Activated gamma-delta T cell treated with anti-CD3 and anti-CD28 coated beads, Interleukin-2, amount 50 U/mL, for 16 hours (primary cell): ENCODE measurements around the gene MYO10.

ENCODE experiments used
- DNase-seq: peaks from one replicate; pipeline ENCODE4 v3.0.0-alpha.2; 2020; ENCODE audit warnings: low read depth

The MYO10 gene

GRCh38 chr5:16943846-16944678, 8.0 kb upstream of the MYO10 start:
- no peak for DNase-seq

DNA sequence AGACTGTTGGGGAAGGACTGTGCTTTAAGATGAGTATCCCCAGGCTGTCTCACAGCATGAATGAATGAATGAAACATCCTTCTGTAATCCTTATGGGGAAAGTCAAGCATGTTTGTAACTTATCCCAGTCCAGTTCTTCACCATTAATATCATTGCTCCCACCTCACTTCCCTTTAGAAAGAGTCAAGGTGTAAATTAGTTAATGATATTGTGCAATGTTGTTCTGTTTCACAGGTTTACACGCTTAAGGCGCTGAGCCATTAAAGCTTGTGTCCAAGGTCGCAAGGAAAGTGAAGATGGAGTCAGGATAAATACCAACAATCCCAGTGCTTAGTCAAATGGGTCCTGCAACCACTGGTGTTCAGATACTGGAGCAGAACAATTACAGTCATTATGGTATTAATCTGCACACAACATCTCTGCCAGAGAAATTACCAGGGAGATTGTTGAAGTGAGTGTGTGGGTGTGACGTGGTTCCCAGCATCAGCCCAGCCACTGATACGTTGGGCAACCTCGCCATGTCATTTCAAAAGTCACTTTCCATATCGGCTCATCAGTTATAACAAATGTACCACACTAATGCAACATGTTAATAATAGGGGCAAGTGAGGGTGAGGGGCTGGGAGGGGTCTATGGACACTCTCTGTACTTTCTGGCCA, 1.5 kb upstream of the MYO10 start:
- DNase-seq, result no peak

GRCh38 chr5:16936989-16937438, 926 bp upstream of the MYO10 start:
- DNase-seq, result no peak

GRCh38 chr5:16935231-16936149, 598 bp downstream of the MYO10 start:
- DNase-seq, result no peak

DNA sequence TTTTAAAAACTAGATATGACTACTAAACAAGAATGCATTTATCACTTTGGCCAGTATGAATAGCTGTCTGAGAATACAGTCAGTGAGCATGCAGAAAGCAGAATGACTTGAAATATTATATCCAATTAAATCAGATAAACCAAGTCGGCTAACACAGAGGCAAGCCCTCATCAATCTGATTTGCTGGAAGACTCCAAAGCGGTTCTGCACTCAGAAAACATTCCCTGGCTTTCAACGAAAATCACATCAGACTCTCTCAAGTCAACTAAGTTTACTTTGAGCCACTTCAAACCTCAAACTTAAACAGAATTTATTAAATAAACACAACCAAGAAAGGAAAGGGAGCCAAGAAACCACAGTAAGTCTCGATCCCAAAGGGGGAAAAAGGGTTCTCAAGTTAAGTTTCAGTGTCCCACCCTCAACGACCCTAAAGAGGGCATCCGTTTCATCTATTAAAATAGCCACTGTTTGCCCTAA, 1.4 kb downstream of the MYO10 start:
- DNase-seq, result no peak

GRCh38 chr5:16934123-16934522, 2.0 kb downstream of the MYO10 start:
- no peak for DNase-seq

DNA sequence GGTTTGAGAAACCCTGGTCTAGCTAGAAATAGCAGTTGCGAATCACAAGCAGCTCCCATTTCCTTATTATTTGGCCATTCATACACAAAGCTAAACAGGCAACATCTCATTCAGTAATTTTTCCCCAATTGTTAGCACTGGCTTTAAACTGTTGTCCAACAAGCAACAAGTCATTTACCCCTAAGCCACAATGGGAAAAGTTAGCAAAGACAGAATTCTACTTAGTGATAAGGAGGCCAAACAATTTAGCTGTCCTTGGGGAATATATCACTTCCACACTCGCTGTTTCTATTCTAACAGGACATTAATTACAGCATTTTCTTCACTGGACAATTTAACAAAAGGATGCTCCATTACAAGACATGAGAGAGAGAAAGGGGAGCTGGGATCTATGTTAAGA, 2.8 kb downstream of the MYO10 start:
- no peak for DNase-seq

DNA sequence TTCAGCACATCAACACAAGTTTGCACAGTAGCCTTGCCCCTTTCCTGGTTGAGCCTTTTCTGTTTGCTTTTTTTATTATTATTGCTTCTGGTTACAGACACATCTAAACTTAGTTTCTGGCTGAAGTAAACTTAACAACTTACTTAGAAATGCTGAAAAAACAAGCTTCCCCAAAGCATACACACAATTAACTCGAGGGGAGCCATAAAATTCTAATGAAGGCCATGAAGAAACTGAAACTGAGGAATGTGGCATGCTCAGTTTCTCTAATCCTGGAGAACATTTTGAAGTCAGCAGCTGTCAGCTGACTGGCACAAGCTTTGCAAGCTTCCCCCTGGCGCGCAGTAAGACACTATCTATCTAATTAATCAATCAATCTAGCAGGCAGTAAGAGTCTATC, 3.7 kb downstream of the MYO10 start:
- DNase-seq, result no peak

DNA sequence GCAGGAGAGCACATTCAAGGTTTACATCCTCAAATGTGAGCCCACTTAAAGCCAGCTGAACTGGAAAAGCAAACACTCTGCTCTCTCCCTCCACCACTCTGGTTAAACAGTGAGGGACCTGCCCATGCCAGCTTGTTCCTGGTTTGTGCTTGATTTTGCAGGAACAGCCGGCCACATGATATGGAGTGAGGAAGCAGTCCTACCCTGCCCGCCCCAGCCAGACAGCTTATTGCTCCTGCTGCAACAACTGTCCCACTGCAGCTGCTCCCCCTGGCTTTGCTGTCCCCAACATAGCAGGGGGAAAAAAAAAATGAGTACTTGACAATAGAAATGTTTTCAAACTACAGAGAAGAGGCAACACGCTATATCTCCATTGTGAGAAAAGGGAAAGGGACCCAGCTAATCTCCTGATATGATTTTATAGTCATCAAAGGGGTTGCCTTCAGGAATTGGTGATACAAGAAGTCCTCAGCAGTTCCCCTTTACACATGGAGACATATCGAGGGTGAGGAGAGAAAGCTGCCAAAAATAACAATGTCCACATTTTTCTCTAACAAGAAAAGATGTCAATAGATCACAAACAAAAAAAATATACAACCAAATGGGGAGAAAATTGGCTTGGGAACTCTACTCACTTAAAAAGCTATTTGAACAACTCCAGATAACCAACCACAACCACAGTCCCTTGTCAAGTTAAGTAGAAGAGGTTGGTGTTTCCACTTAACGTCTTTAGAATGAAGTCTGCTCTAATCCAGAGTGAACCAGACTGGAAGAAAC, 4.6 kb downstream of the MYO10 start:
- no peak for DNase-seq

GRCh38 chr5:16930496-16930895, 5.6 kb downstream of the MYO10 start:
- no peak for DNase-seq

- no peak for DNase-seq
Measured at GRCh38 chr5:16929831-16930230, 6.3 kb downstream of the MYO10 start.

GRCh38 chr5:16929347-16929746, 6.7 kb downstream of the MYO10 start:
- DNase-seq, result no peak

- no peak for DNase-seq
Measured at GRCh38 chr5:16927613-16928012, 8.5 kb downstream of the MYO10 start.

DNA sequence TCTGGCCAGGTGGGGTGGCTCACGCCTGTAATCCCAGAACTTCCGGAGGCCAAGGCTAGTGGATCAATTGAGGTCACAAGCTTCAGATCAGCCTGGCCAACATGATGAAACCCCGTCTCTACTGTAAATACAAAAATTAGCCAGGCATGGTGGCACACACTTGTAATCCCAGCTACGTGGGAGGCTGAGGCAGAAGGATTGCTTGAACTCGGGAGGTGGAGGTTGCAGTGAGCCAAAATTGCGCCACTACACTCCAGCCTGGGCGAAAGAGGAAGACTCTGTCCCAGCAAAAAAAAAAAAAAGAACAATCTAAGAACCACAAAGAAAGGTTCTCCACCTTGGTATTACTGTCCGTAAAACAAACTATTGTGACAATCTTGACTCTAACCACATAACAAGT, 9.7 kb downstream of the MYO10 start:
- DNase-seq, result no peak

DNA sequence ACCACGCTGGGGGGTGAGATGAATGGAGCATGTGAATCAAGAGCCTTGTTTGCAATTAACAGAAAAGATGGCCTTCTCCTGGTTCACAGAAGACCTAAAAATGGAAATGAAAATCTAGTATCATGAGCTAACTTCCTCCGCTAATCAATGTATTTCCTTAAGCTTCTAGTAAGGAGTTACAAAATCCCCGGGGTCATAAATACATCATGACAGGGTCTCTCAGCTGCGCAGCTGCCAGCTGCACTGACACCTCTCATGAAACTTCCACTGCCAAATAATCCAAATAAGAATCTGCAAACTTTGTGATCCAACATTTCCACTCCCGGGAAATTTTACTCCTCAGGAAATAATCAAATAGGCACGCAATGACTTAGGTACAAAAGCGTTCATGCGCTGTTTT, 11.9 kb downstream of the MYO10 start:
- DNase-seq, result no peak

DNA sequence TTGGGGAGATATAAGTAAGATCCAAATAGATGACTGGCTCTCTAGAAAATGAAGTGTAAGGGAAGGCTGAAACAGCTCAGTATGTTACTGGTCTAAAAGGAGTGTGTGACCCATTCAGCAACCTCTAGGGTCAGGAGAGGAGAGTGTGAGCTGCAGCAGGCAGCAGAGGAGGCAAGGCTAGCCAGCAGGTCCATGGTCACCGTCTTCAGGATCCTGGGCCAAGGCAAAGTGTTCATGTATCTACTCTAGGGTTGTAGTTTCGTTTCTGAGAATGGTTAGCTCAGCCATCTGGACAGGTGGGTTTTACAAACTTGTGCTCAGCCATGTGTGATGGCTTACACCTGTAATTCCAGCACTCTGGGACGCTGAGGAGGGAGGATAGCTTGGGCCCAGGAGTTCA, 13.7 kb downstream of the MYO10 start:
- no peak for DNase-seq

- DNase-seq, result no peak
Measured at GRCh38 chr5:16921211-16921610, 14.9 kb downstream of the MYO10 start.

- DNase-seq, result no peak
Measured at GRCh38 chr5:16920109-16920816, 15.8 kb downstream of the MYO10 start.

DNA sequence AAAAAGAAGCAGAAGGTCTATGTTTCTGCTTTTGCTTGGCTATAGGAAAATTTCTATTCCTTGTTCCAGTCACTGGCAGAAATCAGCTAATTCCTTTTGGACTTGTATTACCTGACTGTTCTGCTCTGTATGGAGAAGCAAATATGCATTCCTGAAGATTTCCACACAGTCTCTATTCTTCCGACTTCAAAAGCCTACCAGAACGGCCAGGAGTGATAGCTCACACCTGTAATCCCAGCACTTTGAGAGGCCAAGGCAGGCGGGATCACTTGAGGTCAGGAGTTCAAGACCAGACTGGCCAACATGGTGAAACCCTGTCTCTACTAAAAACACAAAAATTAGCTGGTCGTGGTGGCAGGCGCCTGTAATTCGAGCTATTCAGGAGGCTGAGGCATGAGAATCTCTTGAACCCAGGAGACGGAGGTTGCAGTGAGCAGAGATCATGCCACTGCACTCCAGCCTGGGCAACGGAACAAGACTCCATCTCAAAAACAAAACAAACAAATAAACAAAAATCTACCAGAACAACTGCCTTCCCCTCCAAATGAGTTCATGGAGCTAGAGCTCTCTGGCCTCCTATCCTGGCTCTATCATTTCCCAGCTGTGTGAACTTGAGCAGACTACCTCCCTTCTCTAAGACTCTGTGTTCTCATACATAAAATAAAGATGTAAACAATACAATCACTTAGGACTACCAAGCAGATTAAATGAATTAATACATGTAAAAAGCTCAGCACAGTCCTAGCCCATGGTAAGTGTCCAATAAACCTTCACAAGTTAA, 17.0 kb downstream of the MYO10 start:
- DNase-seq, result no peak

DNA sequence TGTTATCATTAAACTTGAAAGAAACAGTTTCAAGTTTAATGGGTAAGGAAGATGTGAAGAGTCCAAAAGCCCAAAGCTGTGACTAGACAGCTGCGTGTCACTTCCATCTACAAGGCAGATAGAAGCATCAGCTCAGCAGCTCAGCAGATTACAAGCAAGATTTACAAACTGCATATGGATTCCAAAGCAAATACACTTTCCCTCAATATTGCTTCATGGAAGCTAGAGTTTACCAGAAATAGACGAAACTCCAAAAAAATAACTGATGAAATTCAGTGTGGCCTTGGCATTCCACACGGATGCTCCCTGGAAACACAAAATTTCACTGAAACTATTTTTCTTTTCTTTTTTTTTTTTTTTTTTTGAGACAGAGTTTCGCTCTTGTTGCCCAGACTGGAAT, 17.9 kb downstream of the MYO10 start:
- no peak for DNase-seq
